GM12878 (cell line): Measurements from ENCODE around the gene LMAN1L. TPM values are rescaled to one million over a fixed set of nuclear protein-coding genes. Genes with fewer than 3 reads are reported as not detected.
A peak's percentile ranks its signal among the peaks of the same experiment; 100 is the strongest.

ENCODE experiments used
- BCL11A ChIP-seq: IDR thresholded peaks from 2 replicates; pipeline ENCODE4 v1.6.1; 2011; ENCODE audit warnings: low read depth, low read length
- BMI1 ChIP-seq: fragments of 450-650 bp; IDR thresholded peaks from 2 replicates; pipeline ENCODE4 v1.6.1; 2016; ENCODE audit warnings: mild to moderate bottlenecking, moderate library complexity, borderline replicate concordance
- CHD2 ChIP-seq: IDR thresholded peaks from 2 replicates; pipeline ENCODE4 v1.6.1; 2011; ENCODE audit warnings: low read depth, low read length, improper control_type of control experiment, borderline replicate concordance
- CREB1 ChIP-seq: IDR thresholded peaks from 2 replicates; pipeline ENCODE4 v1.6.1; 2012; ENCODE audit warnings: low read depth, mild to moderate bottlenecking, inconsistent platforms
- EZH2 ChIP-seq: IDR thresholded peaks from 2 replicates; pipeline ENCODE4 v1.6.1; 2012; ENCODE audit warnings: low read depth, mild to moderate bottlenecking, control low read depth, inconsistent platforms, low read length, borderline replicate concordance; ENCODE audit not compliant: control insufficient read depth
- FOS ChIP-seq: IDR thresholded peaks from 3 replicates; pipeline ENCODE4 v1.6.1; 2011; ENCODE audit warnings: borderline replicate concordance; ENCODE audit not compliant: insufficient read length; ENCODE audit errors: extremely low read depth
- FOXK2 ChIP-seq: fragments of 450-650 bp; IDR thresholded peaks from 2 replicates; pipeline ENCODE4 v1.6.1; 2017; ENCODE audit warnings: mild to moderate bottlenecking, moderate library complexity
- GATAD2B ChIP-seq: fragments of 450-650 bp; conservative IDR thresholded peaks from 2 replicates; pipeline ENCODE4 v1.6.1; 2017; ENCODE audit warnings: low read depth, mild to moderate bottlenecking, moderate library complexity
- KLF5 ChIP-seq: fragments of 450-650 bp; IDR thresholded peaks from 2 replicates; pipeline ENCODE4 v1.6.1; 2014; ENCODE audit warnings: mild to moderate bottlenecking; ENCODE audit not compliant: partially characterized antibody
- NFYA ChIP-seq: IDR thresholded peaks from 2 replicates; pipeline ENCODE4 v1.6.1; 2011; ENCODE audit warnings: low read depth, mild to moderate bottlenecking, low read length, improper control_type of control experiment, borderline replicate concordance
- NR2C1 ChIP-seq: fragments of 450-650 bp; IDR thresholded peaks from 2 replicates; pipeline ENCODE4 v1.6.1; 2017; ENCODE audit warnings: antibody characterized with exemption, mild to moderate bottlenecking, moderate library complexity
- NR2F1 ChIP-seq: fragments of 450-650 bp; conservative IDR thresholded peaks from 2 replicates; pipeline ENCODE4 v1.6.1; 2017; ENCODE audit warnings: mild to moderate bottlenecking
- POLR2A ChIP-seq: IDR thresholded peaks from 2 replicates; pipeline ENCODE4 v1.6.1; 2011; ENCODE audit warnings: low read depth, mild to moderate bottlenecking, low read length
- POLR2AphosphoS5 ChIP-seq: IDR thresholded peaks from 2 replicates; pipeline ENCODE4 v1.6.1; 2011; ENCODE audit warnings: mild to moderate bottlenecking, low read length, inconsistent platforms
- SRF ChIP-seq, 2 experiments: IDR thresholded peaks; 2 replicates each; pipeline ENCODE4 v1.6.1; 2011; ENCODE audit warnings: low read depth in 2 of 2, low read length in 2 of 2, mild to moderate bottlenecking in 1 of 2, moderate library complexity in 1 of 2
- STAT3 ChIP-seq: IDR thresholded peaks from 2 replicates; pipeline ENCODE4 v1.6.1; 2011; ENCODE audit warnings: low read depth, low read length, improper control_type of control experiment
- TCF3 ChIP-seq: IDR thresholded peaks from 2 replicates; pipeline ENCODE4 v1.6.1; 2012; ENCODE audit warnings: low read depth, mild to moderate bottlenecking, low read length, borderline replicate concordance; ENCODE audit not compliant: insufficient read depth
- polyA plus RNA-seq, 11 experiments: library from polyadenylated mRNA; depleted of rRNA in 4 of 11; unstranded in 6 of 11; stranded (reverse) in 5 of 11; fragments of >200 nt; fragmentation: Nextera tagmentation in 4 of 11; fragmentation: Illumina TruSeq in 1 of 11; extraction: Ambion mirVana in 4 of 11; extraction: Trizol in 1 of 11; gene quantifications; 1 replicate in 1 of 11; 2 replicates in 10 of 11; pipeline versions ENCODE4 v1.2.1 to v1.2.3, GENCODE V29; 2011 to 2016; ENCODE audit warnings: inconsistent platforms in 2 of 11, missing spikeins in 2 of 11, low read depth in 1 of 11
- total RNA-seq, 4 experiments: library from RNA; depleted of rRNA in 3 of 4; stranded (reverse); fragments of >200 nt in 3 of 4; fragmentation: Illumina TruSeq in 1 of 4; extraction: Trizol in 1 of 4; gene quantifications; 2 replicates each; pipeline versions ENCODE4 v1.2.1 to v1.2.3, GENCODE V29; 2013 to 2021
- TF ChIP-seq, protein P1 (sequence below): fragments of 450-650 bp; IDR thresholded peaks from 2 replicates; pipeline ENCODE4 v1.6.1; 2017; ENCODE audit warnings: mild to moderate bottlenecking, moderate library complexity
- TF ChIP-seq, protein P2 (sequence below): fragments of 450-650 bp; IDR thresholded peaks from 2 replicates; pipeline ENCODE4 v1.6.1; 2017; ENCODE audit warnings: mild to moderate bottlenecking, moderate library complexity
- TF ChIP-seq, protein P3 (sequence below): fragments of 450-650 bp; IDR thresholded peaks from 2 replicates; pipeline ENCODE4 v1.6.1; 2017; ENCODE audit warnings: low read depth, mild to moderate bottlenecking, moderate library complexity

The LMAN1L gene
- total and polyA plus RNA-seq, 10 of the 15 experiments (the other 5 are each of a cell fraction or from before 2014, with no cell fraction given), result not detected

DNA sequence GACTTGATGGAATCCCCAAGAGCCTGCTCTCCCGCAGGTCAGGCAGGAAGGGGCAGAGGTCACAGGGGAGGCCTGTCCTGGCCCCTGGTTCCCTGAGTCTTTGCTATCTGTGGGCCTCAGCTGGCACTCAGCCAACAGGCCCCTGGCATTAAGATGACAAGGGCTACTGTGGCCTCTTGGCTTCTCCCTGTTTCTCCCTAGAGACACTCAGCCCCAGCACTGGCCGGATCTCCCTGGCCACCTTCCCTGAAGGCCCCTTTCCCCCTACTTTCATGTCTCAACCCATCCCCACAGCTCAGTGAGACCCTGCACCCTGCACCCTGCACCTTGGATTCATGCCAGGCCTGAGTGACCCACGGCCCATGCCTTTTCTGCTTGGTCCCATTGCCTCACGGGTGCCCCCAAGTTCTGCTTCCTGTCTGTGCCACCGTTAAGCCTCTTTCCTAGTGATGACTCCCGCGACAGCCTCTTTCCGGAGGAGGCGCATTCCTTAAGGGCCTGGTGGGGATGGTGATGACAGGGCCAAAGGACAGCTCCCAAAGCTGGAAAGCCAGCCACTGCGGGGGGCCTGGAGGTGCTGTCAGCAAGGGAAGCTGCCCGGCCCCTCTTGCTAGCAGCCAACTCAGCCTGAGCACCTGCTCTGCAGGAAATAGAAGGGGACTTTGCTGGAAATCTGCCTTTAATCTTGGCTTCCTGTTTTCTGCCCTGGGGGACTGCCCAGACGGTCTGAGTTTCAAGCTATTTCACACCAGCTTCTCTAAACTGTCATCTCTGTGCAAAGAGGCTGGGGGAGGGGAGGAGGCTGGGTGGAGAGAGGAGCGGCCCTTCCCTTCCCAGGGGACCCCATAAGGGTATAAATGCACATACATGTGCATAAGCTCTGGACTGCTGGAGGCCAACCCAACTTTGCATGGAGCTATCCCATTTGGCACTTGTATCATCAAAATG, 35.5 kb upstream of the LMAN1L start (continued):
- no peak for TF ChIP-seq STAT3
- no peak for TF ChIP-seq KLF5
- TF ChIP-seq TCF3, result 0 out of 2 replicates have a peak, but pooled peaks have one; percentile 21
- TF ChIP-seq CREB1, result no peak
- TF ChIP-seq NR2F1, result peak; percentile 83
- TF ChIP-seq POLR2AphosphoS5, result peak; percentile 41
- no peak for TF ChIP-seq FOXK2
- TF ChIP-seq, protein P1, sequence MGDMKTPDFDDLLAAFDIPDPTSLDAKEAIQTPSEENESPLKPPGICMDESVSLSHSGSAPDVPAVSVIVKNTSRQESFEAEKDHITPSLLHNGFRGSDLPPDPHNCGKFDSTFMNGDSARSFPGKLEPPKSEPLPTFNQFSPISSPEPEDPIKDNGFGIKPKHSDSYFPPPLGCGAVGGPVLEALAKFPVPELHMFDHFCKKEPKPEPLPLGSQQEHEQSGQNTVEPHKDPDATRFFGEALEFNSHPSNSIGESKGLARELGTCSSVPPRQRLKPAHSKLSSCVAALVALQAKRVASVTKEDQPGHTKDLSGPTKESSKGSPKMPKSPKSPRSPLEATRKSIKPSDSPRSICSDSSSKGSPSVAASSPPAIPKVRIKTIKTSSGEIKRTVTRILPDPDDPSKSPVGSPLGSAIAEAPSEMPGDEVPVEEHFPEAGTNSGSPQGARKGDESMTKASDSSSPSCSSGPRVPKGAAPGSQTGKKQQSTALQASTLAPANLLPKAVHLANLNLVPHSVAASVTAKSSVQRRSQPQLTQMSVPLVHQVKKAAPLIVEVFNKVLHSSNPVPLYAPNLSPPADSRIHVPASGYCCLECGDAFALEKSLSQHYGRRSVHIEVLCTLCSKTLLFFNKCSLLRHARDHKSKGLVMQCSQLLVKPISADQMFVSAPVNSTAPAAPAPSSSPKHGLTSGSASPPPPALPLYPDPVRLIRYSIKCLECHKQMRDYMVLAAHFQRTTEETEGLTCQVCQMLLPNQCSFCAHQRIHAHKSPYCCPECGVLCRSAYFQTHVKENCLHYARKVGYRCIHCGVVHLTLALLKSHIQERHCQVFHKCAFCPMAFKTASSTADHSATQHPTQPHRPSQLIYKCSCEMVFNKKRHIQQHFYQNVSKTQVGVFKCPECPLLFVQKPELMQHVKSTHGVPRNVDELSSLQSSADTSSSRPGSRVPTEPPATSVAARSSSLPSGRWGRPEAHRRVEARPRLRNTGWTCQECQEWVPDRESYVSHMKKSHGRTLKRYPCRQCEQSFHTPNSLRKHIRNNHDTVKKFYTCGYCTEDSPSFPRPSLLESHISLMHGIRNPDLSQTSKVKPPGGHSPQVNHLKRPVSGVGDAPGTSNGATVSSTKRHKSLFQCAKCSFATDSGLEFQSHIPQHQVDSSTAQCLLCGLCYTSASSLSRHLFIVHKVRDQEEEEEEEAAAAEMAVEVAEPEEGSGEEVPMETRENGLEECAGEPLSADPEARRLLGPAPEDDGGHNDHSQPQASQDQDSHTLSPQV, result 0 out of 2 replicates have a peak, but pooled peaks have one; percentile 27
- peak; percentile 42; the same call in 1 of the 2 replicates for TF ChIP-seq BCL11A
- peak; percentile 89 for TF ChIP-seq CHD2
- TF ChIP-seq, protein P2, sequence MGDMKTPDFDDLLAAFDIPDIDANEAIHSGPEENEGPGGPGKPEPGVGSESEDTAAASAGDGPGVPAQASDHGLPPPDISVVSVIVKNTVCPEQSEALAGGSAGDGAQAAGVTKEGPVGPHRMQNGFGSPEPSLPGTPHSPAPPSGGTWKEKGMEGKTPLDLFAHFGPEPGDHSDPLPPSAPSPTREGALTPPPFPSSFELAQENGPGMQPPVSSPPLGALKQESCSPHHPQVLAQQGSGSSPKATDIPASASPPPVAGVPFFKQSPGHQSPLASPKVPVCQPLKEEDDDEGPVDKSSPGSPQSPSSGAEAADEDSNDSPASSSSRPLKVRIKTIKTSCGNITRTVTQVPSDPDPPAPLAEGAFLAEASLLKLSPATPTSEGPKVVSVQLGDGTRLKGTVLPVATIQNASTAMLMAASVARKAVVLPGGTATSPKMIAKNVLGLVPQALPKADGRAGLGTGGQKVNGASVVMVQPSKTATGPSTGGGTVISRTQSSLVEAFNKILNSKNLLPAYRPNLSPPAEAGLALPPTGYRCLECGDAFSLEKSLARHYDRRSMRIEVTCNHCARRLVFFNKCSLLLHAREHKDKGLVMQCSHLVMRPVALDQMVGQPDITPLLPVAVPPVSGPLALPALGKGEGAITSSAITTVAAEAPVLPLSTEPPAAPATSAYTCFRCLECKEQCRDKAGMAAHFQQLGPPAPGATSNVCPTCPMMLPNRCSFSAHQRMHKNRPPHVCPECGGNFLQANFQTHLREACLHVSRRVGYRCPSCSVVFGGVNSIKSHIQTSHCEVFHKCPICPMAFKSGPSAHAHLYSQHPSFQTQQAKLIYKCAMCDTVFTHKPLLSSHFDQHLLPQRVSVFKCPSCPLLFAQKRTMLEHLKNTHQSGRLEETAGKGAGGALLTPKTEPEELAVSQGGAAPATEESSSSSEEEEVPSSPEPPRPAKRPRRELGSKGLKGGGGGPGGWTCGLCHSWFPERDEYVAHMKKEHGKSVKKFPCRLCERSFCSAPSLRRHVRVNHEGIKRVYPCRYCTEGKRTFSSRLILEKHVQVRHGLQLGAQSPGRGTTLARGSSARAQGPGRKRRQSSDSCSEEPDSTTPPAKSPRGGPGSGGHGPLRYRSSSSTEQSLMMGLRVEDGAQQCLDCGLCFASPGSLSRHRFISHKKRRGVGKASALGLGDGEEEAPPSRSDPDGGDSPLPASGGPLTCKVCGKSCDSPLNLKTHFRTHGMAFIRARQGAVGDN, result peak; percentile 82
- TF ChIP-seq SRF (IDR thresholded peaks at IDR 0.05; ENCODE audit: low read depth in 2 of 2, low read length in 2 of 2), result no peak
- peak; percentile 68 for TF ChIP-seq POLR2A
- no peak for TF ChIP-seq NFYA
- TF ChIP-seq BMI1, result 0 out of 2 replicates have a peak, but pooled peaks have one; percentile 18
- TF ChIP-seq, protein P3, sequence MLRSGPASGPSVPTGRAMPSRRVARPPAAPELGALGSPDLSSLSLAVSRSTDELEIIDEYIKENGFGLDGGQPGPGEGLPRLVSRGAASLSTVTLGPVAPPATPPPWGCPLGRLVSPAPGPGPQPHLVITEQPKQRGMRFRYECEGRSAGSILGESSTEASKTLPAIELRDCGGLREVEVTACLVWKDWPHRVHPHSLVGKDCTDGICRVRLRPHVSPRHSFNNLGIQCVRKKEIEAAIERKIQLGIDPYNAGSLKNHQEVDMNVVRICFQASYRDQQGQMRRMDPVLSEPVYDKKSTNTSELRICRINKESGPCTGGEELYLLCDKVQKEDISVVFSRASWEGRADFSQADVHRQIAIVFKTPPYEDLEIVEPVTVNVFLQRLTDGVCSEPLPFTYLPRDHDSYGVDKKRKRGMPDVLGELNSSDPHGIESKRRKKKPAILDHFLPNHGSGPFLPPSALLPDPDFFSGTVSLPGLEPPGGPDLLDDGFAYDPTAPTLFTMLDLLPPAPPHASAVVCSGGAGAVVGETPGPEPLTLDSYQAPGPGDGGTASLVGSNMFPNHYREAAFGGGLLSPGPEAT, result peak; percentile 87
- no peak for TF ChIP-seq FOS
- TF ChIP-seq NR2C1, result peak; percentile 47; the same call in 1 of the 2 replicates
- no peak for TF ChIP-seq EZH2
- peak; percentile 75 for TF ChIP-seq GATAD2B
